Measurements from ENCODE around the gene LAD1.

The LAD1 gene

GRCh38 chr1:201436393-201436792 is 37.3 kb upstream of the LAD1 start:
- H3K27me3 ChIP-seq (ENCODE audit: control insufficient read depth, low read length), result peaks cover 12% of the 10 kb centered on the region
- no peaks in the 10 kb centered on the region for H3K79me2 ChIP-seq (ENCODE audit: control insufficient read depth, low read length)
- no peak overlapping the region for H3K4me2 ChIP-seq (ENCODE audit: low read length)
- no peaks in the 10 kb centered on the region for H3K9me3 ChIP-seq (ENCODE audit: control insufficient read depth, insufficient read depth, low read length)
- H3K4me1 ChIP-seq (ENCODE audit: control insufficient read depth, low read length), result peaks cover 7% of the 10 kb centered on the region
- TF ChIP-seq, protein P1, sequence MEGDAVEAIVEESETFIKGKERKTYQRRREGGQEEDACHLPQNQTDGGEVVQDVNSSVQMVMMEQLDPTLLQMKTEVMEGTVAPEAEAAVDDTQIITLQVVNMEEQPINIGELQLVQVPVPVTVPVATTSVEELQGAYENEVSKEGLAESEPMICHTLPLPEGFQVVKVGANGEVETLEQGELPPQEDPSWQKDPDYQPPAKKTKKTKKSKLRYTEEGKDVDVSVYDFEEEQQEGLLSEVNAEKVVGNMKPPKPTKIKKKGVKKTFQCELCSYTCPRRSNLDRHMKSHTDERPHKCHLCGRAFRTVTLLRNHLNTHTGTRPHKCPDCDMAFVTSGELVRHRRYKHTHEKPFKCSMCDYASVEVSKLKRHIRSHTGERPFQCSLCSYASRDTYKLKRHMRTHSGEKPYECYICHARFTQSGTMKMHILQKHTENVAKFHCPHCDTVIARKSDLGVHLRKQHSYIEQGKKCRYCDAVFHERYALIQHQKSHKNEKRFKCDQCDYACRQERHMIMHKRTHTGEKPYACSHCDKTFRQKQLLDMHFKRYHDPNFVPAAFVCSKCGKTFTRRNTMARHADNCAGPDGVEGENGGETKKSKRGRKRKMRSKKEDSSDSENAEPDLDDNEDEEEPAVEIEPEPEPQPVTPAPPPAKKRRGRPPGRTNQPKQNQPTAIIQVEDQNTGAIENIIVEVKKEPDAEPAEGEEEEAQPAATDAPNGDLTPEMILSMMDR (IDR thresholded peaks at IDR 0.05; ENCODE audit: low read depth, low read length, poor library complexity, severe bottlenecking), result no peak
- TF ChIP-seq EZH2phosphoT487 (IDR thresholded peaks at IDR 0.05; ENCODE audit: borderline replicate concordance, low read length), result no peak
- no peak overlapping the region for H3K4me3 ChIP-seq (ENCODE audit: low read length)
- H3K27ac ChIP-seq (ENCODE audit: low read depth, low read length), result no peak overlapping the region
- no peaks in the 10 kb centered on the region for H3F3A ChIP-seq (ENCODE audit: control insufficient read depth, insufficient read depth)
- H3K36me3 ChIP-seq (ENCODE audit: control insufficient read depth, low read length), result no peaks in the 10 kb centered on the region
- H4K20me1 ChIP-seq (ENCODE audit: control insufficient read depth, insufficient read depth, low read depth, low read length), result no peaks in the 10 kb centered on the region
- no peaks in the 10 kb centered on the region for H3K9me2 ChIP-seq (replicated peaks; ENCODE audit: control insufficient read depth, low read length)

DNA sequence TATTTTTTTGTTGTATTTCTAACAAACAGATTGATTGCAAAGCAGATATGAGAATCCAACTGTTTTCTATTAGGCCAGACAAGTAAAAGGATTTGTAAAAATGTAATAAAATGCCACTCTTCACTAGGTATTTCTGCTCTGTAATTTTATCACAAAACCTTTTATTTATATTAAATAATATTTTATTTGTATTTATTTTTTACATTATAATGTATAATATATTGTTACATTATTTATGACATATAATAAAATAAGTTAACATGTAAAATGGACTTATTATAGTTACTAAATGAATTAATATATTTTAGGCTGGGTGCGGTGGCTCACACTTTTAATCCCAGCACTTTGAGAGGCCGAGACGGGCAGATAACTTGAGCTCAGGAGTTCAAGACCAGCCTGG is 35.1 kb upstream of the LAD1 start:
- TF ChIP-seq EZH2phosphoT487 (IDR thresholded peaks at IDR 0.05; ENCODE audit: borderline replicate concordance, low read length), result no peak
- TF ChIP-seq, protein P1 (IDR thresholded peaks at IDR 0.05; ENCODE audit: low read depth, low read length, poor library complexity, severe bottlenecking), result no peak
- Histone ChIP-seq H3K9me2 (replicated peaks; ENCODE audit: control insufficient read depth, low read length) (no peaks in the 10 kb centered on the region), H3K4me1 (ENCODE audit: control insufficient read depth, low read length) (peaks cover 4% of the 10 kb centered on the region), H3K36me3 (ENCODE audit: control insufficient read depth, low read length) (no peaks in the 10 kb centered on the region), H3K4me3 (ENCODE audit: low read length) (no peak overlapping the region), H4K20me1 (ENCODE audit: control insufficient read depth, insufficient read depth, low read depth, low read length) (no peaks in the 10 kb centered on the region), H3K27ac (ENCODE audit: low read depth, low read length) (no peak overlapping the region), H3F3A (ENCODE audit: control insufficient read depth, insufficient read depth) (no peaks in the 10 kb centered on the region), H3K4me2 (ENCODE audit: low read length) (no peak overlapping the region), H3K79me2 (ENCODE audit: control insufficient read depth, low read length) (no peaks in the 10 kb centered on the region), H3K27me3 (ENCODE audit: control insufficient read depth, low read length) (peaks cover 6% of the 10 kb centered on the region; the same call in 1 of the 2 replicates), H3K9me3 (ENCODE audit: control insufficient read depth, insufficient read depth, low read length) (no peaks in the 10 kb centered on the region)

- Histone ChIP-seq H3K4me1 (ENCODE audit: control insufficient read depth, low read length) (peaks cover 4% of the 10 kb centered on the region), H3K36me3 (ENCODE audit: control insufficient read depth, low read length) (no peaks in the 10 kb centered on the region), H3K79me2 (ENCODE audit: control insufficient read depth, low read length) (no peaks in the 10 kb centered on the region), H3F3A (ENCODE audit: control insufficient read depth, insufficient read depth) (no peaks in the 10 kb centered on the region), H3K9me3 (ENCODE audit: control insufficient read depth, insufficient read depth, low read length) (no peaks in the 10 kb centered on the region), H3K4me2 (ENCODE audit: low read length) (no peak overlapping the region), H3K27ac (ENCODE audit: low read depth, low read length) (no peak overlapping the region), H4K20me1 (ENCODE audit: control insufficient read depth, insufficient read depth, low read depth, low read length) (no peaks in the 10 kb centered on the region), H3K4me3 (ENCODE audit: low read length) (no peak overlapping the region), H3K27me3 (ENCODE audit: control insufficient read depth, low read length) (peaks cover 6% of the 10 kb centered on the region; the same call in 1 of the 2 replicates), H3K9me2 (replicated peaks; ENCODE audit: control insufficient read depth, low read length) (no peaks in the 10 kb centered on the region)
- TF ChIP-seq, protein P1 (IDR thresholded peaks at IDR 0.05; ENCODE audit: low read depth, low read length, poor library complexity, severe bottlenecking), result no peak
- no peak for TF ChIP-seq EZH2phosphoT487 (IDR thresholded peaks at IDR 0.05; ENCODE audit: borderline replicate concordance, low read length)
These were observed 34.5 kb upstream of the LAD1 start for GRCh38 chr1:201433609-201434008.

Measured in DOHH2 (cell line).